NCI-H345 treated with DMSO at 0.1 percent for 48 hours (cell line): Measurements from ENCODE around the gene LALBA.
"Not testable (repeated sequence)": the region's sequence is repeated elsewhere in the genome, so short reads cannot be mapped to it uniquely, and the experiment has no call there.

Experiments used
- DNase-seq: peaks from one replicate; lab custom pipeline; 2025; ENCODE audit not compliant: unreplicated experiment; lab: John Stamatoyannopoulos, UW

The LALBA gene

DNA sequence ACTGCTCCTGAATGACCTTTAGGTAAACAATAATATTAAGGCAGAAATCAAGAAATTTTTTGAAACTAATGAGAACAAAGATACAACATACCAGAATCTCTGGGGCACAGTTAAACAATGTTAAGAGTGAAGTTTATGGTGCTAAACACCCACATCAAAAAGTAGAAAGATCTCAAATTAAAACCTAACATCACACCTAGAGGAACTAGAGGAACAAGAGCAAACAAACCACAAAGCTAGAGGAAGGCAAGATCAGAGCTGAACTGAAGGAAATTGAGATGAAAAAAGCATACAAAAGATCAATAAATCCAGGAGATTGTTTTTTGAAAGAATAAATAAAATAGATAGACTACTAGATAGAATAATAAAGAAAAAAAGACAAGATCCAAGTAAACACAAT lies 37.2 kb downstream of the LALBA start:
- DNase-seq: no peak

DNA sequence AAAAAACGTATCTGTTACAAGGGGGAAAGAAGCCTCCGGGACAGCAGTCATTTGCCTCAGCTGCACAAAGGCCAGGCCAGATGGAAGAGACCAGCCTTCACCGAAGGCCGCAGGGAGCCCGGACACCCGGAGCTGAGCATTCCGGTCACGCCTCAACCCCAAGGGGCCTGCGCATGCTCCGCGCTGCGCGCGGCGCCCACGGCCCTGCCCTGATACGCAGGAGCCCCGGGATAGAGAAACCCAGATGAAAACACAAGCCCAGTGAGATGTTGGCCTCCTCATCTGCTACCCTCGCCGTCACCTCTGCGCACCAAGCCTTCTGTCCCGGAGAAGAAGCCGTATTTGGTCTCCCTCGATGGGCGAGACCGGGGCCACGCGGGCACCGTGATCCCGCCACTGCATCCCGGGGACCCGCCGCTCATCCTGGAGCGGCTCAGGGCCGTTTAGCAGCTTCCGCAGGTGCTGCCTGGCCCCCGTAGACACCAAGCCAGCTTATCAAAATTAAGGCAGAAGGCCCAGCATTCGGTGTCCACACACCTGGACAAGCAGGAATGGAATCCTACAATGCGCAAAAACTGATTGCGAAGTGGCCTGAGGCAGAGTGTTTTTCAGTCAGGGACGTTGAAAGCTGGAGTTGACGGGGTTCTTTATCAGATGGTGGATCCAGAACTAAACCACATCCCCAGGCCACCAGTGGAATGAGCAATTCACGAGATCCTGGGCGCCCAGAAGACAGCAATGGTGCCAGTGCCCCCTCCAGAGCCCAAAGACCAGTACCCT lies 41.8 kb downstream of the LALBA start:
- DNase-seq: no peak

- DNase-seq: no peak
These were observed 44.5 kb downstream of the LALBA start, which contains the start of gene OR8S1 for GRCh38 chr12:48525332-48525731. OR8S1 (plus strand) TSS chr12:48525632; CDS start chr12:48525632, 0 bp downstream.

GRCh38 chr12:48520381-48520780 lies 49.5 kb downstream of the LALBA start:
- DNase-seq: not testable (repeated sequence)
